Type B pancreatic cell (in vitro differentiated cells): ENCODE results near the gene TRIM9. TPM values are rescaled to one million over a fixed set of nuclear protein-coding genes. Genes with fewer than 3 reads are reported as not detected.

Experiments used
- DNase-seq: peaks from one replicate; pipeline ENCODE4 v3.0.0; 2021; ENCODE audit warnings: mixed read lengths; ENCODE audit not compliant: unreplicated experiment; ENCODE audit errors: extremely low spot score
- H3K27ac Mint-ChIP-seq: 2 replicates; pipeline ENCODE4 v1.8.0; 2021; ENCODE audit warnings: mild to moderate bottlenecking, mixed read lengths
- H3K27me3 Mint-ChIP-seq: 2 replicates; pipeline ENCODE4 v1.8.0; 2021; ENCODE audit warnings: mixed read lengths
- H3K36me3 Mint-ChIP-seq: 2 replicates; pipeline ENCODE4 v1.8.0; 2021; ENCODE audit warnings: mixed read lengths
- H3K4me1 Mint-ChIP-seq: one replicate; pipeline ENCODE4 v1.8.0; 2021; ENCODE audit warnings: mixed read lengths; ENCODE audit not compliant: unreplicated experiment
- H3K4me3 Mint-ChIP-seq: 2 replicates; pipeline ENCODE4 v1.8.0; 2021; ENCODE audit warnings: mild to moderate bottlenecking, mixed read lengths
- H3K9me3 Mint-ChIP-seq: 2 replicates; pipeline ENCODE4 v1.8.0; 2021; ENCODE audit warnings: mixed read lengths
- CTCF ChIP-seq: fragments of 200-600 bp; sonication (generic); conservative IDR thresholded peaks from 2 replicates; pipeline ENCODE4 v1.5.0; 2021; ENCODE audit warnings: antibody characterized with exemption, mild to moderate bottlenecking
- total RNA-seq: library from RNA; stranded (reverse); gene quantifications from 2 replicates; pipeline ENCODE4 v1.2.1, GENCODE V29; 2021; ENCODE audit warnings: low replicate concordance

Gene TRIM9
- total RNA-seq, 1 donor from 2014 or later, result 3.7 TPM

- H3K27me3 Mint-ChIP-seq, result no peaks in the 10 kb centered on the region
- DNase-seq, result no peak
- no peak overlapping the region for H3K4me3 Mint-ChIP-seq
- H3K36me3 Mint-ChIP-seq, result peaks cover 18% of the 10 kb centered on the region
- H3K9me3 Mint-ChIP-seq, result no peaks in the 10 kb centered on the region
- peaks cover 4% of the 10 kb centered on the region for H3K4me1 Mint-ChIP-seq
- no peak for TF ChIP-seq CTCF
- no peak overlapping the region for H3K27ac Mint-ChIP-seq
Measured at GRCh38 chr14:50926851-50927386, 168.0 kb downstream of the TRIM9 start.

Other genes with a start within 250 kb of the TRIM9 start
- gene ABHD12B, start 223.1 kb downstream of the TRIM9 start, total RNA-seq, result 0.17 and 0.55 TPM in 2 replicates
- gene PYGL, start 150.6 kb downstream of the TRIM9 start, total RNA-seq, result 27.3 and 38.8 TPM in 2 replicates
- 28.8 and 31.4 TPM in 2 replicates for gene TMX1, start 145.1 kb upstream of the TRIM9 start, total RNA-seq